Right atrium auricular region (tissue), 2 donors: ENCODE measurements around the gene DHCR7. TPM values are rescaled to one million over a fixed set of nuclear protein-coding genes. Genes with fewer than 3 reads are reported as not detected.

ENCODE experiments used
- DNase-seq: peaks from one replicate; pipeline ENCODE4 v3.0.0-alpha.2; 2019; ENCODE audit warnings: low spot score
- H3K27ac ChIP-seq, 2 donors: fragments of 200-600 bp; sonication (generic); 1 replicate in 1 of 2; 2 replicates in 1 of 2; pipeline ENCODE4 v1.5.1; 2016 to 2019
- H3K27me3 ChIP-seq, 2 donors: fragments of 200-600 bp; sonication (generic); one replicate each; pipeline versions ENCODE4 v1.5.1 to v1.6.0; 2017 to 2019
- H3K36me3 ChIP-seq: fragments of 200-600 bp; sonication (generic); one replicate; pipeline ENCODE4 v1.5.1; 2016
- H3K4me1 ChIP-seq, 2 donors: fragments of 200-600 bp; sonication (generic); one replicate each; pipeline versions ENCODE4 v1.5.1 to v1.6.0; 2017 to 2019
- H3K4me3 ChIP-seq, 2 donors: fragments of 200-600 bp; sonication (generic); 1 replicate in 1 of 2; 2 replicates in 1 of 2; pipeline ENCODE4 v1.5.1; 2017 to 2019; ENCODE audit warnings: mild to moderate bottlenecking in 1 of 2, moderate library complexity in 1 of 2
- H3K9me3 ChIP-seq, 2 donors: fragments of 200-600 bp; sonication (generic); one replicate each; pipeline ENCODE4 v1.5.1; 2019
- total RNA-seq, 2 donors: library from RNA; depleted of rRNA; stranded (reverse); fragments of >200 nt; gene quantifications; one replicate each; pipeline ENCODE4 v1.1.0, GENCODE V29; 2016
- TF ChIP-seq, protein P1 (sequence below), 2 donors: fragments of 200-600 bp; sonication (generic); IDR thresholded peaks; one replicate each; pipeline ENCODE4 v1.5.1; 2019; ENCODE audit warnings: antibody characterized with exemption in 2 of 2

Gene DHCR7
- total RNA-seq, 2 donors from 2014 or later, result 26.8 to 37.6 TPM

DNA sequence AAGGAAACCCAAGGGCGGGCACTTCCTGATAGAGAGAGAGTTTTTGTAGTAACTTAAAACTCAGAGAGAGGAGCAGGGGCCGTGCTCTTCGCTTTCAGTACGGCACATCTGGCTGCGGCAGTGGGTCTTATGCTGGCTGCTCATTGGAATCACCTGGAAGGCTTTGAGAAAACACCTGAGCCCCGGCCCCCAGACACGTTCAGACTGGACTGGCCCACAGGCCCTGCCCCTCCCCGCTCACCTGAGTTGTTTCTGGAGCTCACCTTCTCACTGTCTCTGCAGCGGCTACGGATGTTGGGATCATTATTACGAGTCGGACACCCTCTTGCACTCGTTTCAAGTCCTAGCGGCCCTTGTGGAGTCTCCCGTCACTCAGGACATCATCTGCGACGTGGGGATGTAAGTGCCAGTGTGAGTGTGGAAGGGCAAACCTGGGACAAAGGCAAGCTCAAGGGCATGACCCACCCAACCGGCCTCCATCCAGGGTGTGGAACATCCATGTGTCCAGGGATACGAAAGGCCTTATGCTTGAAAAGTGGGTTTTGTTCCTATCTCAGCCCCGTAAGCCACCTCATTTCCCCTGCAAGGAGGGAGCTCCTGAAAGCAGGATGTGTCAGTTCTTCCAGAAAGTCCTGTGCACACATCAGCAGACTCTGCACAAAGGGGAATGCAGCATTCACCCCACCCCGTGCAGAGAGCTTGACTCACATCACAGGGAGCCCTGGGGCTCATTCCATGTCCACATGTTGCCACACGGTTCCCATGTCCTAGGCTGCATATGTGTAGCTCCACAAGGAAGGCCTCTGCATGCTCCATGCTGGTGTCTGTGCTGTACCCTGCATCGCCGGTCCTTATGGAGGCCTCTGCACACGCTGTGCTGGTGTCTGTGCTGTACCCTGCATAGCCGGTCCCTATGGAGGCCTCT lies 10.2 kb upstream of the DHCR7 start:
- Histone ChIP-seq H3K4me3 (no peak overlapping the region), H3K27me3 (no peaks in the 10 kb centered on the region), H3K9me3 (no peaks in the 10 kb centered on the region), H3K27ac (no peak overlapping the region), H3K36me3 (peaks cover 69% of the 10 kb centered on the region), H3K4me1 (peaks cover 0 to 9% of the 10 kb centered on the region in 2 donors)
- TF ChIP-seq, protein P1, sequence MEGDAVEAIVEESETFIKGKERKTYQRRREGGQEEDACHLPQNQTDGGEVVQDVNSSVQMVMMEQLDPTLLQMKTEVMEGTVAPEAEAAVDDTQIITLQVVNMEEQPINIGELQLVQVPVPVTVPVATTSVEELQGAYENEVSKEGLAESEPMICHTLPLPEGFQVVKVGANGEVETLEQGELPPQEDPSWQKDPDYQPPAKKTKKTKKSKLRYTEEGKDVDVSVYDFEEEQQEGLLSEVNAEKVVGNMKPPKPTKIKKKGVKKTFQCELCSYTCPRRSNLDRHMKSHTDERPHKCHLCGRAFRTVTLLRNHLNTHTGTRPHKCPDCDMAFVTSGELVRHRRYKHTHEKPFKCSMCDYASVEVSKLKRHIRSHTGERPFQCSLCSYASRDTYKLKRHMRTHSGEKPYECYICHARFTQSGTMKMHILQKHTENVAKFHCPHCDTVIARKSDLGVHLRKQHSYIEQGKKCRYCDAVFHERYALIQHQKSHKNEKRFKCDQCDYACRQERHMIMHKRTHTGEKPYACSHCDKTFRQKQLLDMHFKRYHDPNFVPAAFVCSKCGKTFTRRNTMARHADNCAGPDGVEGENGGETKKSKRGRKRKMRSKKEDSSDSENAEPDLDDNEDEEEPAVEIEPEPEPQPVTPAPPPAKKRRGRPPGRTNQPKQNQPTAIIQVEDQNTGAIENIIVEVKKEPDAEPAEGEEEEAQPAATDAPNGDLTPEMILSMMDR (IDR thresholded peaks at IDR 0.05), result no peak
- no peak for DNase-seq

DNA sequence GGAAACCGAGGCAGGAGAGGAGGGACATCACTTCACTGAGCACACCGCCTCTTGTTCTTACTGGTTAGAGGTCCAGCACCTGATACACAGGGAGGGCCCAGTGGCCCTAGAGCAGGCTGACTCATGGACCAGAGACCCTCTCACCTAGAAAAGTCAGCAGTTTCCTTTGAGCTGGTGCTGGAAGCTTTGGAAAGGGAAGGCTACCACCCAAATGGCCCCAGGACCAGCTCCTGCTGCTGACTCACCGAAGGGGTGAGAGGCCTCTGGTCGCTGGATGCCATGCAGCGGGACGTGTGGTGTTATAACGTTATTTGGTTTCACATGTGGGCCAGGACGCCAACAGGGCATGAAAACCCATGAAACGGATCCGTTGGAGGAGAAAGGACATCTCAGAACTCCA lies 8.6 kb upstream of the DHCR7 start:
- Histone ChIP-seq H3K36me3 (peaks cover 63% of the 10 kb centered on the region), H3K27me3 (no peaks in the 10 kb centered on the region), H3K9me3 (no peaks in the 10 kb centered on the region), H3K4me3 (no peak overlapping the region), H3K27ac (no peak overlapping the region), H3K4me1 (peaks cover 0 to 17% of the 10 kb centered on the region in 2 donors)
- TF ChIP-seq, protein P1 (IDR thresholded peaks at IDR 0.05), result no peak
- DNase-seq, result no peak

DNA sequence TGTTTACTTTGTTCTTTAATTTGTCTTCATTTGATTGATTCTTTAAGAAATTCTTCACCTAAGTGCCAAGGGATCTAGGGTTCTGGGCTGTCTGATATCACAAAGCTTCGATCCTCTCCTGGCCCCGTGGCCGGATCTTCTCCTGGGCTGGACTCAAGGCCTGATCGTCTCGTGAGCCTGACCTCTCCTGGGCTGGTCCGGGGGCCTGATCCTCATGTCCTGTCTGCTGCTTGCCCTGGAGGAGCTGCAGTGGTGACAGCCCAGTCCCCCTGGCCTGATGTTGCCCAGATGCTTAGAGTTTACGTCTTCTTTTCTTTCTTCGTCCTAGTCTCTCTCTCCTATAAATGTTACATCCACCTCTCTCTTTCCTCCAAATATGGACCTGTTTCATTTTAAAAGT lies 8.1 kb upstream of the DHCR7 start:
- no peaks in the 10 kb centered on the region for H3K27me3 ChIP-seq
- peaks cover 63% of the 10 kb centered on the region for H3K36me3 ChIP-seq
- TF ChIP-seq, protein P1 (IDR thresholded peaks at IDR 0.05), result no peak
- peaks cover 0 to 18% of the 10 kb centered on the region in 2 donors for H3K4me1 ChIP-seq
- no peak overlapping the region for H3K27ac ChIP-seq
- no peak for DNase-seq
- H3K9me3 ChIP-seq, result no peaks in the 10 kb centered on the region
- H3K4me3 ChIP-seq, result no peak overlapping the region

DNA sequence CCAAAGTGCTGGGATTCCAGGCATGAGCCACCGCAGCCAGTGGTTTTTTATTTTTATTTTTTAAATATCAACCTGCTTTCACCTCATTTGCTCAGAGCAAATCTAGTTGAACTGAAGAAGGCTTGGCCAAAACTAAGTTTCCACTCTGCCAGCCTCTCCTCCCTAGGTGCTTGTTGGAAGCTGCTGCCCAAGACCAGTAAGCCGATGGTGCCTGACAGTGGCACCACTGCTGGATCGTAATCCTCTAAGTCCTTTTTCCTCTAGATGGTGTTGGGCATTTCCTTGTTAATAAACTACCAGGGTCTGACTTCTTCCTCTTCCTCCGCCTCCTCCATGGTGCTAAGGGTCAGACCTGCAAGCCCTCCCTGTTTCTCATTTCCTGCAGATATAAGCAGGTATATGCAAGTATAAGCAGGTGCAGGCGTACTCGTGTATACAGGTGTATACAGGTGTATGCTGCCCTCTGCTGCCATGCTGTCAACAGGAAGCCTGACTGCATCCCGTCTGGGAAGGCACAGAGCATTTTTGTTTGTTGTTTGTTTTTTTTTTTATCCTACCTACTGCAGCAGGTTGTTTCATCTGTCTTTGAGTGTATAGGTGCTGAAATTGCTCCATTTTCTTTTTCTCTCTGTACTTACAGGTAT lies 6.4 kb upstream of the DHCR7 start:
- H3K4me3 ChIP-seq, result no peak overlapping the region
- H3K27me3 ChIP-seq, result no peaks in the 10 kb centered on the region
- no peak overlapping the region for H3K27ac ChIP-seq
- peaks cover 47% of the 10 kb centered on the region for H3K36me3 ChIP-seq
- no peaks in the 10 kb centered on the region for H3K9me3 ChIP-seq
- TF ChIP-seq, protein P1 (IDR thresholded peaks at IDR 0.05), result no peak
- no peak for DNase-seq
- H3K4me1 ChIP-seq, result peaks cover 0 to 20% of the 10 kb centered on the region in 2 donors

DNA sequence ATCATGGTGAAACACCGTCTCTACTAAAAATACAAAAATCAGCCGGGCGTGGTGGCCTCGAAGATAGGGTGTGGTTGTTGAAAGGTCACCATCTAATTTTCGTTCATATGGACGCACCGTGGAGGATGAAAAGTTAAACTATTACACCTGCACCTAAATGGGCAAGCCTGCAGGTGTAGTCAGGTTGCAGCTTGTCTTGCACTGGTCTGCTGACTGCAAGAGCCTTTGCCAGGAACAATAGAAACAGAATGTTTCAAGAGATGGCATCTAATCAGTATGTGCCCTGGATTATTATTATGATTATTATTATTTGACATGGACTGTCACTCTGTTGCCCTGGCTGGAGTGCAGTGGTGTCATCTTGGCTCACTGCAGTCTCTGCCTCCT lies 5.7 kb upstream of the DHCR7 start:
- H3K4me1 ChIP-seq, result peaks cover 0 to 27% of the 10 kb centered on the region in 2 donors
- TF ChIP-seq, protein P1 (IDR thresholded peaks at IDR 0.05), result no peak

More for the DNA sequence above, 5.7 kb upstream of the DHCR7 start:
- no peaks in the 10 kb centered on the region for H3K9me3 ChIP-seq
- no peak overlapping the region for H3K27ac ChIP-seq
- H3K36me3 ChIP-seq, result peaks cover 40% of the 10 kb centered on the region
- no peaks in the 10 kb centered on the region for H3K27me3 ChIP-seq
- DNase-seq, result no peak
- peak overlapping the region; percentile 68 for H3K4me3 ChIP-seq
